IMR-90 (cell line): Measurements from ENCODE around the gene GRHL3. TPM values are rescaled to one million over a fixed set of nuclear protein-coding genes. Genes with fewer than 3 reads are reported as not detected.
A peak's percentile ranks its signal among the peaks of the same experiment; 100 is the strongest.

Experiments used
- ATAC-seq: fragments of 200-7000 bp; cut with Tn5 transposase; 2 replicates; pipeline ENCODE4 v1.9.1; 2020; ENCODE audit warnings: low read depth, mild to moderate bottlenecking, moderate library complexity
- BruUV-seq: library from RNA; stranded (reverse); fragments of 400-500 nt; replicated peaks from 2 replicates; lab custom pipeline; 2021; lab: Mats Ljungman, UMichigan
- CTCF ChIA-PET: fragments of 300-600 bp; formaldehyde crosslinking; extraction: SDS; loops from one replicate; lab custom pipeline; 2021; ENCODE audit warnings: antibody characterized with exemption; lab: Yijun Ruan, JAX
- POLR2A ChIA-PET: fragments of 300-600 bp; sonication (Branson Sonifier 250); formaldehyde crosslinking; loops from one replicate; lab custom pipeline; 2022; ENCODE audit warnings: antibody characterized with exemption; ENCODE audit not compliant: unreplicated experiment; lab: Charles Lee
- DNase-seq: peaks from one replicate; pipeline ENCODE4 v3.0.0; 2013
- H2AFZ ChIP-seq: replicated peaks from 2 replicates; pipeline ENCODE3; 2013; ENCODE audit warnings: low read length, mild to moderate bottlenecking; ENCODE audit not compliant: poor library complexity
- H2AK5ac ChIP-seq: 2 replicates; pipeline ENCODE4 v1.6.1; 2013; ENCODE audit warnings: low read depth, low read length, inconsistent platforms
- H2AK9ac ChIP-seq: replicated peaks from 2 replicates; pipeline ENCODE3; 2013; ENCODE audit warnings: mild to moderate bottlenecking, low read depth, low read length, moderate library complexity; ENCODE audit not compliant: poor library complexity
- H2BK120ac ChIP-seq: 2 replicates; pipeline ENCODE4 v1.6.1; 2013; ENCODE audit warnings: low read depth, low read length, inconsistent platforms
- H2BK15ac ChIP-seq: 3 replicates; pipeline ENCODE4 v1.6.1; 2013; ENCODE audit warnings: low read depth, low read length, inconsistent platforms
- H2BK20ac ChIP-seq: 2 replicates; pipeline ENCODE4 v1.6.1; 2013; ENCODE audit warnings: low read depth, mild to moderate bottlenecking, inconsistent platforms, low read length, moderate library complexity
- H2BK5ac ChIP-seq: 2 replicates; pipeline ENCODE4 v1.6.1; 2013; ENCODE audit warnings: mild to moderate bottlenecking, low read depth, low read length, inconsistent platforms; ENCODE audit not compliant: poor library complexity, severe bottlenecking
- H3K14ac ChIP-seq: replicated peaks from 2 replicates; pipeline ENCODE4 v1.6.1; 2013; ENCODE audit warnings: low read depth, low read length, inconsistent platforms
- H3K18ac ChIP-seq: 2 replicates; pipeline ENCODE4 v1.6.1; 2013; ENCODE audit warnings: low read depth, low read length, control low read depth
- H3K23ac ChIP-seq: 2 replicates; pipeline ENCODE4 v1.6.1; 2013; ENCODE audit warnings: low read depth, low read length, inconsistent platforms
- H3K27ac ChIP-seq: 2 replicates; pipeline ENCODE4 v1.5.1; 2013; ENCODE audit warnings: mild to moderate bottlenecking, control low read depth, low read length; ENCODE audit not compliant: insufficient read depth
- H3K27me3 ChIP-seq: 2 replicates; pipeline ENCODE4 v1.6.1; 2013; ENCODE audit warnings: low read length; ENCODE audit not compliant: control insufficient read depth, insufficient read depth
- H3K36me3 ChIP-seq: 2 replicates; pipeline ENCODE4 v1.6.1; 2013; ENCODE audit warnings: low read length, mixed read lengths; ENCODE audit not compliant: control insufficient read depth, insufficient read depth
- H3K4ac ChIP-seq: 2 replicates; pipeline ENCODE4 v1.6.1; 2013; ENCODE audit warnings: low read depth, low read length, inconsistent platforms
- H3K4me1 ChIP-seq: 2 replicates; pipeline ENCODE4 v1.6.1; 2013; ENCODE audit warnings: low read length, mixed read lengths; ENCODE audit not compliant: control insufficient read depth, insufficient read depth
- H3K4me2 ChIP-seq: 2 replicates; pipeline ENCODE4 v1.6.1; 2013; ENCODE audit warnings: low read depth, mild to moderate bottlenecking, control low read depth, low read length, moderate library complexity
- H3K4me3 ChIP-seq: 2 replicates; pipeline ENCODE4 v1.5.1; 2013; ENCODE audit warnings: low read depth, mild to moderate bottlenecking, control low read depth, low read length, moderate library complexity; ENCODE audit not compliant: insufficient read depth
- H3K56ac ChIP-seq: 2 replicates; pipeline ENCODE4 v1.6.1; 2013; ENCODE audit warnings: low read length, inconsistent platforms; ENCODE audit not compliant: insufficient read depth; ENCODE audit errors: extremely low read depth
- H3K79me1 ChIP-seq, 2 experiments: 2 replicates each; pipeline ENCODE4 v1.6.1; 2013; ENCODE audit warnings: low read length in 2 of 2, inconsistent platforms in 1 of 2, low read depth in 1 of 2
- H3K9ac ChIP-seq: 2 replicates; pipeline ENCODE4 v1.6.1; 2013; ENCODE audit warnings: low read depth, low read length, control low read depth
- H3K9me1 ChIP-seq: 2 replicates; pipeline ENCODE4 v1.6.1; 2013; ENCODE audit warnings: low read length, inconsistent platforms; ENCODE audit not compliant: insufficient read depth
- H3K9me3 ChIP-seq: 2 replicates; pipeline ENCODE4 v1.6.1; 2013; ENCODE audit warnings: low read length; ENCODE audit not compliant: control insufficient read depth, insufficient read depth
- H4K20me1 ChIP-seq: 2 replicates; pipeline ENCODE4 v1.6.1; 2013; ENCODE audit warnings: low read length, inconsistent platforms; ENCODE audit not compliant: insufficient read depth
- H4K5ac ChIP-seq: 2 replicates; pipeline ENCODE4 v1.6.1; 2013; ENCODE audit warnings: mild to moderate bottlenecking, low read depth, low read length, control low read depth
- H4K8ac ChIP-seq, 2 experiments: 2 replicates each; pipeline ENCODE4 v1.6.1; 2013; ENCODE audit warnings: low read depth in 2 of 2, low read length in 2 of 2, control low read depth in 1 of 2, inconsistent platforms in 1 of 2
- H4K91ac ChIP-seq: 2 replicates; pipeline ENCODE4 v1.6.1; 2013; ENCODE audit warnings: low read depth, low read length, inconsistent platforms; ENCODE audit not compliant: insufficient read depth
- BHLHE40 ChIP-seq: fragments of 150-350 bp; IDR thresholded peaks from 2 replicates; pipeline ENCODE4 v1.6.1; 2016; ENCODE audit warnings: mild to moderate bottlenecking, low read depth, low read length
- CEBPB ChIP-seq: IDR thresholded peaks from 2 replicates; pipeline ENCODE4 v1.6.1; 2012; ENCODE audit warnings: low read depth, low read length, improper control_type of control experiment
- FOS ChIP-seq: fragments of 150-350 bp; IDR thresholded peaks from 2 replicates; pipeline ENCODE4 v1.6.1; 2016; ENCODE audit warnings: low read depth, low read length
- MAFK ChIP-seq: IDR thresholded peaks from 2 replicates; pipeline ENCODE4 v1.6.1; 2012; ENCODE audit warnings: low read depth, low read length, improper control_type of control experiment
- MAZ ChIP-seq: IDR thresholded peaks from 2 replicates; pipeline ENCODE4 v1.6.1; 2012; ENCODE audit warnings: low read depth, mild to moderate bottlenecking, low read length, improper control_type of control experiment, moderate library complexity, borderline replicate concordance
- RAD21 ChIP-seq: IDR thresholded peaks from 2 replicates; pipeline ENCODE4 v1.6.1; 2012; ENCODE audit warnings: low read length, improper control_type of control experiment
- RFX5 ChIP-seq: IDR thresholded peaks from 2 replicates; pipeline ENCODE4 v1.8.0; 2012; ENCODE audit warnings: low read depth, mild to moderate bottlenecking, low read length, moderate library complexity
- WGBS, 2 experiments: methylation state at CpG; one replicate each; pipeline versions ENCODE4 v1.1.5 to v1.1.7; 2013; ENCODE audit warnings: missing lambda C conversion rate in 2 of 2; ENCODE audit not compliant: insufficient read length in 1 of 2; ENCODE audit errors: extremely low coverage in 2 of 2; 5-methylcytosine and 5-hydroxymethylcytosine counted together
- dilution Hi-C: fragments of 300-500 bp; cut with HindIII; formaldehyde crosslinking; loops from one replicate; pipeline ENCODE4 v1.14.3; 2018; ENCODE audit warnings: low sequenced_read_pairs; ENCODE audit not compliant: unreplicated experiment
- in situ Hi-C: fragments of 300-500 bp; cut with MboI; formaldehyde crosslinking; loops from 3 replicates; pipeline ENCODE4 v1.14.3; 2019; ENCODE audit warnings: low sequenced_read_pairs, inconsistent platforms, mixed read lengths
- intact Hi-C: fragments of 100-400 bp; cut with micrococcal nuclease; formaldehyde crosslinking; loops from 2 replicates; pipeline ENCODE4 v1.10.0; 2022
- polyA plus RNA-seq, 3 experiments: library from polyadenylated mRNA; depleted of rRNA; stranded (reverse); fragments of >200 nt; gene quantifications; 2 replicates each; pipeline ENCODE4 v1.2.3, GENCODE V29; 2012; ENCODE audit warnings: low replicate concordance in 1 of 3
- total RNA-seq: library from RNA; depleted of rRNA; stranded (reverse); fragments of >200 nt; gene quantifications from 2 replicates; pipeline ENCODE4 v1.2.3, GENCODE V29; 2012
- TF ChIP-seq, protein P1 (sequence below): conservative IDR thresholded peaks from 2 replicates; pipeline ENCODE4 v1.5.1; 2012; ENCODE audit warnings: mild to moderate bottlenecking, low read depth, low read length, improper control_type of control experiment
- TF ChIP-seq, protein P2 (sequence below): fragments of 150-350 bp; IDR thresholded peaks from 2 replicates; pipeline ENCODE4 v1.6.1; 2016; ENCODE audit warnings: low read depth, mild to moderate bottlenecking, low read length, moderate library complexity, borderline replicate concordance

Gene GRHL3
- total and polyA plus RNA-seq, 2 of the 4 experiments (the other 2 are of a cell fraction), result not detected

DNA sequence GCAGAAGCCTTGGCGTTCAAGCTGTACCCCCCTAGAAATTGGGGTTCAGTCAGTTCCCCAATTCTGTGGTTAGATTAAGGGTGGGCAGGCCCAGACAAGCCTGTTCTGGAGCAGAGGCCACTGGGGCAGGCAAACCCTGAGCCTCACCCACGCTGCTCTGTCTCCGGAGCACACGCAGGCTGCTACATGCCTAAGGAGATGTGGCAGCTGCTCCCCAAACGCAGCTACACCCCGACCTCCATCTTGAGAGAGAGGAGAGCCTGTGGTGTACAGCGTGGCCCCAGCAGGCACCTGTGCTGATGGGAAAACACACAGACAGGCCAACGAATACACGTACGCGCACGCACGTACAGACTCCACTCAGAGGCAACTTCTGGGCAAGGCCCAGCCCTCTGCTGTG, 33.9 kb upstream of the GRHL3 start:
- TF ChIP-seq CEBPB (no peak), MAFK (no peak), FOS (no peak), RAD21 (no peak), MAZ (no peak), RFX5 (no peak), BHLHE40 (no peak)
- TF ChIP-seq, protein P1, sequence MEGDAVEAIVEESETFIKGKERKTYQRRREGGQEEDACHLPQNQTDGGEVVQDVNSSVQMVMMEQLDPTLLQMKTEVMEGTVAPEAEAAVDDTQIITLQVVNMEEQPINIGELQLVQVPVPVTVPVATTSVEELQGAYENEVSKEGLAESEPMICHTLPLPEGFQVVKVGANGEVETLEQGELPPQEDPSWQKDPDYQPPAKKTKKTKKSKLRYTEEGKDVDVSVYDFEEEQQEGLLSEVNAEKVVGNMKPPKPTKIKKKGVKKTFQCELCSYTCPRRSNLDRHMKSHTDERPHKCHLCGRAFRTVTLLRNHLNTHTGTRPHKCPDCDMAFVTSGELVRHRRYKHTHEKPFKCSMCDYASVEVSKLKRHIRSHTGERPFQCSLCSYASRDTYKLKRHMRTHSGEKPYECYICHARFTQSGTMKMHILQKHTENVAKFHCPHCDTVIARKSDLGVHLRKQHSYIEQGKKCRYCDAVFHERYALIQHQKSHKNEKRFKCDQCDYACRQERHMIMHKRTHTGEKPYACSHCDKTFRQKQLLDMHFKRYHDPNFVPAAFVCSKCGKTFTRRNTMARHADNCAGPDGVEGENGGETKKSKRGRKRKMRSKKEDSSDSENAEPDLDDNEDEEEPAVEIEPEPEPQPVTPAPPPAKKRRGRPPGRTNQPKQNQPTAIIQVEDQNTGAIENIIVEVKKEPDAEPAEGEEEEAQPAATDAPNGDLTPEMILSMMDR, result no peak
- TF ChIP-seq, protein P2, sequence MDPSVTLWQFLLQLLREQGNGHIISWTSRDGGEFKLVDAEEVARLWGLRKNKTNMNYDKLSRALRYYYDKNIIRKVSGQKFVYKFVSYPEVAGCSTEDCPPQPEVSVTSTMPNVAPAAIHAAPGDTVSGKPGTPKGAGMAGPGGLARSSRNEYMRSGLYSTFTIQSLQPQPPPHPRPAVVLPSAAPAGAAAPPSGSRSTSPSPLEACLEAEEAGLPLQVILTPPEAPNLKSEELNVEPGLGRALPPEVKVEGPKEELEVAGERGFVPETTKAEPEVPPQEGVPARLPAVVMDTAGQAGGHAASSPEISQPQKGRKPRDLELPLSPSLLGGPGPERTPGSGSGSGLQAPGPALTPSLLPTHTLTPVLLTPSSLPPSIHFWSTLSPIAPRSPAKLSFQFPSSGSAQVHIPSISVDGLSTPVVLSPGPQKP, result no peak
- H3K4me3 ChIP-seq, result no peak overlapping the region
- H4K8ac ChIP-seq, result no peak overlapping the region
- DNase-seq (no peak), ATAC-seq (no peak)
- H2BK15ac ChIP-seq, result no peak overlapping the region
- H3K79me1 ChIP-seq, result no peaks in the 10 kb centered on the region
- no peak overlapping the region for H2BK20ac ChIP-seq
- no peak overlapping the region for H2AFZ ChIP-seq
- peaks cover 7% of the 10 kb centered on the region; the same call in 1 of the 2 replicates for H3K4me1 ChIP-seq
- no peak overlapping the region for H2BK120ac ChIP-seq
- no peak overlapping the region for H3K9ac ChIP-seq
- H2BK5ac ChIP-seq, result no peak overlapping the region
- no peak overlapping the region for H3K14ac ChIP-seq
- no TSS peak for BruUV-seq
- H3K9me1 ChIP-seq, result 0 out of 2 replicates have a peak, but pooled peaks cover 5% of the 10 kb centered on the region
- peak overlapping the region; percentile 27; the same call in 1 of the 2 replicates for H2AK5ac ChIP-seq
- CTCF ChIA-PET, result no interaction called here
- POLR2A ChIA-PET, result no interaction called here
- no peaks in the 10 kb centered on the region for H3K36me3 ChIP-seq
- dilution Hi-C loops (no loop called here), in situ Hi-C loops (no loop called here), intact Hi-C loops (no loop called here)
- no peak overlapping the region for H3K18ac ChIP-seq
- whole genome bisulfite sequencing, 2 experiments, result 100% methylated on average over 1 of the region's 13 CpGs; no CpG with 5 or more reads in 1 of the 2 experiments
- H3K27ac ChIP-seq, result no peak overlapping the region
- no peak overlapping the region for H4K91ac ChIP-seq
- no peaks in the 10 kb centered on the region for H3K9me3 ChIP-seq
- no peak overlapping the region for H3K23ac ChIP-seq
- H2AK9ac ChIP-seq, result no peak overlapping the region
- no peak overlapping the region for H4K5ac ChIP-seq
- peaks cover 6% of the 10 kb centered on the region for H3K27me3 ChIP-seq
- no peaks in the 10 kb centered on the region for H4K20me1 ChIP-seq
- no peak overlapping the region for H3K4ac ChIP-seq
- H3K4me2 ChIP-seq, result no peak overlapping the region
- no peak overlapping the region for H3K56ac ChIP-seq
